Mononuclear cell (primary cell): ENCODE data around the gene ZNF232. TPM values are rescaled to one million over a fixed set of nuclear protein-coding genes. Genes with fewer than 3 reads are reported as not detected.
"Not testable (repeated sequence)": the region's sequence is repeated elsewhere in the genome, so short reads cannot be mapped to it uniquely, and the experiment has no call there.

Experiments
- H3K27me3 ChIP-seq: 2 replicates; pipeline ENCODE4 v1.6.0; 2011; ENCODE audit warnings: low read length, control low read depth; ENCODE audit not compliant: insufficient read depth
- H3K4me1 ChIP-seq: 2 replicates; pipeline ENCODE4 v1.5.1; 2011; ENCODE audit warnings: mild to moderate bottlenecking, low read length, control low read depth; ENCODE audit not compliant: insufficient read depth
- H3K4me3 ChIP-seq: 2 replicates; pipeline ENCODE4 v1.5.1; 2011; ENCODE audit warnings: mild to moderate bottlenecking, low read length, moderate library complexity
- H3K9me3 ChIP-seq: 2 replicates; pipeline ENCODE4 v1.5.1; 2011; ENCODE audit warnings: low read depth, mild to moderate bottlenecking, control low read depth, low read length
- total RNA-seq: library from RNA; depleted of rRNA; stranded (reverse); fragments of >200 nt; gene quantifications from one replicate; pipeline ENCODE4 v1.2.3, GENCODE V29; 2012

Gene ZNF232
- total RNA-seq, 1 donor, result 2.3 TPM

DNA sequence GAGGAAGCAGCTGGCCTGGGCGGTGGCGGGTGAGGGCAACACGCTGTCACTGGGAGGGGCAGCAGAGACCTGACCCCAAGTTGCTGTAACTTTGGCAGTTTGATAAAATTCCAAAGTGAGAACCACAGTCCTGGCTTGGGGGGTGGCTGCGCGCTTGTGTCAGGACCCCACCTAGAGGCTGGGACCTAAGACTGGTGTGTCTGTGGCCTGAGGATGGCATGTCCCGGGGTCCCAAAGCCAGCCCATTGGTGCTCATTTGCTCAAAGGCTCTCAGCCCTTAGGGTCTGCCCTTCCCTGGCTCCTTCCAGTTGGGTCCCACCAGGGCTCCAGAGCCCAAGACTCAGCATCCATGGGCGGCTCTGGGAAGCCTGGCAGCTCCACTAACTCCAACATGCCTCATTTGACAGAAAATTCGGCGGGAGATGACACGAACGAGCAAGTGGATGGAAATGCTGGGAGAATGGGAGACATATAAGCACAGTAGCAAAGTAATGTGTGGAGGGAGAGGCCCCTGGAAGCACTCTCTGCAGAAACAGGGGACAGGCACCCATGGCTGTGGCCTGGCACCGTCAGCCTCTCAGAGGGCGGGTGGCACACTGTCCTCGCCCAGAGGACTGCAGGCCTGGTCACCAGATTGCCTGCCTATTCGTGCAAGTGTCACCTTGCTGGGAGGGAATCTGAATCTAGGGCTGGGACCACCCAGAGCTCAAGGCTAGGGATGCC, 21.0 kb upstream of the ZNF232 start:
- not testable (repeated sequence) for H3K4me1 ChIP-seq, H3K27me3 ChIP-seq, H3K4me3 ChIP-seq, H3K9me3 ChIP-seq

DNA sequence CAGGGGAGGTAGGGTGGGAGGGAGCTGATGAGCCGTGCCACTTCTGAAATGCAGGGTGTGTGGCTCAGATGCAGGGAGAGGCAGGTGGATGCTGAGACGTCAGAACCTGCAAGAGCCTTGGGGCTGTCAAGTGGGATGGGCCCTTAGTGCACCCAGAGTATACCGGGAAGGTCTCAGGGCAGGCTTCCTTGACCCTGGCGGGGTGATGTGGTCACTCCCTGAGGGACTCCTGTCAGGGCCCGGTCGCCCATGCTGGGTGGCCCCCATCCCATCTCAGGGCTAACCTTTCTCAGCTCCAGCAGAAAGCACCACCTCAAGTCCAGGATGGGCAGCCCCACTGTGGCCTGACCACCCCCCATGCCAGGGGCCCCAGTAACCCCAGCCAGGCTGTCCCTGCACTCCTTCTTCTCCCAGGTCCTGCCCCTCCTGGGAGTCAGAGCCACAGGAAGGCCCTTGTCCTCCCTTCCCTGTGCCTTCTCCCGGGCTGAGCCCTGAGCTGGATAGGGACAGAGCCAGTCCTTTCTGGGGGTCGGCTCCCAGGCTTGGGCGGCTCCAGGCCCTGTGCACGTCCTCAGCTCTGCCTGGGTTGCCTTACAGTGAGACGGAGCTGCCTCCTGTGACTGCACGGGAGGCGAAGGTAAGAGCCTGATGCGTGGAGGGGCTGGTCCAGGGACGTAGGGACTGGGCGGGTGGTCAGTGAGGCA, 20.3 kb upstream of the ZNF232 start:
- not testable (repeated sequence) for H3K27me3 ChIP-seq, H3K9me3 ChIP-seq, H3K4me1 ChIP-seq, H3K4me3 ChIP-seq

DNA sequence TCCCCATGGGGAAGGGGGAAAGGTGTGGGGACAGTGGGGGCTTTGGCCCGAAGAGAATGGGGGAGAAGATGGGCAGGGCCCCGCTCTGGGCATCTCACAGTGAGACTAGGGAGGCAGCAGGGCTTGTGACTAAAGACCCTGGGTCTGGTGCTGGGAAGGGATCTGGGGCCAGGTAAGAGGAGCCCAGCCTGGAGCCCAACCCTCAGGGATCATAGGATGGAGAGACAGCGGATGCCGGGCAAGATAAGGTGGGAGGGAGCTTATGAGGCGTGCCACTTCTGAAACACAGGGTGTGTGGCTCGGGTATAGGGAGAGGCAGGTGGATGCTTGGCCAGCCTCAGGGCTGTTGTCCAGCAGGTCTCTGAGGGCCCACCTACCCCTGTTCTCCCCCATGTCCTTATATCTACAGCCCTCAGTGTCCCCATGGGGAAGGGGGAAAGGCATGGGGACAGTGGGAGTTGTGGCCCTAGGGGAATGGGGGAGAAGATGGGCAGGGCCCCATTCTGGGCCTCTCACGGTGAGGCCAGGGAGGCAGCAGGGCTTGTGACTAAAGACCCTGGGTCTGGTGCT, 19.6 kb upstream of the ZNF232 start:
- Histone ChIP-seq H3K27me3 (no peaks in the 10 kb centered on the region), H3K9me3 (no peaks in the 10 kb centered on the region), H3K4me3 (no peak overlapping the region), H3K4me1 (no peaks in the 10 kb centered on the region)

DNA sequence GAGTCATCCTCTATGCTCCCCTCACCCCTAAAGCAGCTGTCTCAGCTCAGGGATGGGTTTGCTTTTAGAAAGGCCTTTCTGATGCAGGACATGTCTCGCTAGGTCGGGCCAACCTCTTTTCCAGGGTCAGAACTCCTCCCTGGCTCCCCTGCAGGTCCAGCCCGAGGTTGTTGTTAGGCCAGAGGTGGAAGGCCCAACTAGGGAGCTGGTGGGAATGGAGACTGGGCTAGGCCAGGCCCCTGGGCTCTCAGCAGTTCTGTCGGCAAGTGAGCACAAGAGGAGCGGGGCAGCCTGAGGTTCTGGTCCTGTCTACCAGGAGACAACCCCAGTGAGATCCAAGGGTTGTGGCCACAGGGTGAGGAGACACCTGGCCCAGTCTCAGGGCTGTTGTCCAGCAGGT, 19.0 kb upstream of the ZNF232 start:
- H3K27me3 ChIP-seq, H3K4me3 ChIP-seq, H3K4me1 ChIP-seq, H3K9me3 ChIP-seq: not testable (repeated sequence)

DNA sequence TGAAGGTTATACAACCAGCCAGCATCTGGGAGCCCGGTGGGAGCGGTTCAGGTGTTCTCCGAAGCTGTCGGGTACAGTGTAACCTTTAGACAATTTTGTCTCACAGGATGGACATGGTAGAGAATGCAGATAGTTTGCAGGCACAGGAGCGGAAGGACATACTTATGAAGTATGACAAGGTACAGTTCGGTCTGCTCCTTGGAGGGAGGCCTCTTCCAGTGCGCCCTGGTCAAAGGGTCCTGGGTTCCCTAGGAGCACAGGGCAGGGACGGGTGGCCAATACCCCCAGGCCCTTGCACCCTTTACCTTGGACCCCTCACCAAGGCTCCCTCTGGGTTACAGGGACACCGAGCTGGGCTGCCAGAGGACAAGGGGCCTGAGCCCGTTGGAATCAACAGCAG, 18.6 kb upstream of the ZNF232 start:
- not testable (repeated sequence) for H3K9me3 ChIP-seq, H3K4me1 ChIP-seq, H3K4me3 ChIP-seq, H3K27me3 ChIP-seq

DNA sequence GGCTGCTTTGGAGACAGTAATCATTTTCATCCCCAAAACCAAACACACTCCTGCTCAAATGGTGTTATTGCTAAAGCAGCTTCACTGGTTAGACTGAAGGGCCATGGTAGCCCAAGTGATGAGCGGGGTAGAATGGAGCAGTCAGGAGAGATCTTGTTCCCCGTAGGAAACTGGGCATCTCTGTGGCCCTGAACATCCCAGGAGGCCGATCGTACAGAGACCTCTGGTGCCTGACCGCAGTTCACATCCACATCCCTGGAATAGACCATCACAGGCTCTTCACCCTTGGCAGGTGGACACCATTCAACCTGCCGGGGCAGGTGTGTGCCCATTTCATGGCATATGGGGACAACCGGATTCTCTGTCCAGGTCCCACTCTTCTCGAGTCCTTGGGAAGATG, 18.1 kb upstream of the ZNF232 start:
- not testable (repeated sequence) for H3K4me1 ChIP-seq, H3K9me3 ChIP-seq, H3K4me3 ChIP-seq, H3K27me3 ChIP-seq

DNA sequence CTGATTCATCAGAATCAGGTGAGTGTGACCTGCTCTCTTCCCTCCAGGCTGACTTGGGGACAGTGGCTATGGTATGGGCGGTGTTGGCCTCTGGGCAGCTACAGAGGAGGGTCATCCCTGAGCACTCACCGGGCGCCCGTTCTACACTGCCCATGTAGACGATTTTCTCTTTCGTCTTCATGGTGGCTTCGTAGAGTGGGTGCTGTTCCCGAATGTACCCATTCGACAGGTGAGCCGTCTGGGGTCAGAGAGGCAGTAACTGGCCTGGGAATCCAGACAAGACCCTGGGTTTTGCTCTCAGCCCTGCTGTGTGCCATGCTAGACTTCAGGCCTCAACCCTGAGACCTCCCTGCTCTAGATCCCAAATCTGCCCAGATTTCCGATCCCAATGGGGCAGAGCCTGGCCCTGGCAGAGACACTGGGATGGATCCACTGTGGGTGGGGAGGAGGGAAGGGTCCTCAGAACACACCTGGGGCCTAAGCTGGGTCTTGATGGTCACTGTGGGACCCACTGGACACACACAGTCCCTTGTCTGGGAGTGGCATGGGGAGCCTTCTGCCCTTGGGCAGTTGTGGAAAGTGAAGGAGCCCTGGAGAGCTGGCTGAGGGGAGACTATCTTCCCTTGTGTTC, 17.3 kb upstream of the ZNF232 start:
- H3K9me3 ChIP-seq, result no peaks in the 10 kb centered on the region
- no peak overlapping the region for H3K4me3 ChIP-seq
- peaks cover 4% of the 10 kb centered on the region for H3K27me3 ChIP-seq
- H3K4me1 ChIP-seq, result no peaks in the 10 kb centered on the region

DNA sequence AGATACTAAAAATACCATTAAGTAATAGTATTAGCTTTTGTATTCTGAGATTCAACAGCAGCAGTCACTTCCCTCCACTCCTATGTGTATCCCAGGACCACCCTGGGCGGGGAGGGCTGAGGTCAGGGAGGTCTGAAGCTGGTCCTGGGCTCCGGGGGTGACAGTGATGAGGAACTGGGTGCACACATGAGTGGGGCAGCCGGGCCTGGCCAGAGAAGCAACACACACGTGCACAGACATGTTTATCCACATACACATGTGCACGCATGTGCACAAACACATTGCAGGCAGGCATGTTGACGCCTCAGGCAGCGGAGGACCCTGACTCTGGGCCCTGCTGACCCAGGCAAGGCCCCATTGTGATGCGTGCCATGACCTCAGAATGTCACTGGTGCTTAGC, 16.7 kb upstream of the ZNF232 start:
- H3K27me3 ChIP-seq, H3K4me3 ChIP-seq, H3K9me3 ChIP-seq, H3K4me1 ChIP-seq: not testable (repeated sequence)

DNA sequence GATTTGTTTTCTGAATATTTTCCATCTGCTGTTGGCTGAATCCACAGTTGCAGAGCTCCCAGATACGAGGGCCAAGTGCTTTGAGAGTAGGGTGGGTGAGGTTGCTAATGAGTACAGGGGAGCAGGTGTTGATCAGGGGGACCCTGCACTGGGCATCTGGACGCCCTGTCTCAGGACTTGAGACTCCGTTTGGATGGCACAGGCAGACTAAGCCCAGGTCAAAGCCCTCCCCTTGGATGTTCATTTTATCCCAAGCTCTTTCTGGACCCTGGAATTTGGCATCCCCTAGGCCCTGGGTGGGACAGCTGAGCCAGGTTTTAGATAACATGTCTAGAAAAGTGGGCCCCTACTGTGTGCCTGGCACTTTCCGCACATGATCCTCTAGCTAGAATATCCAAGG, 16.2 kb upstream of the ZNF232 start:
- no peaks in the 10 kb centered on the region for H3K9me3 ChIP-seq
- peaks cover 7% of the 10 kb centered on the region for H3K27me3 ChIP-seq
- no peak overlapping the region for H3K4me3 ChIP-seq
- no peaks in the 10 kb centered on the region for H3K4me1 ChIP-seq

DNA sequence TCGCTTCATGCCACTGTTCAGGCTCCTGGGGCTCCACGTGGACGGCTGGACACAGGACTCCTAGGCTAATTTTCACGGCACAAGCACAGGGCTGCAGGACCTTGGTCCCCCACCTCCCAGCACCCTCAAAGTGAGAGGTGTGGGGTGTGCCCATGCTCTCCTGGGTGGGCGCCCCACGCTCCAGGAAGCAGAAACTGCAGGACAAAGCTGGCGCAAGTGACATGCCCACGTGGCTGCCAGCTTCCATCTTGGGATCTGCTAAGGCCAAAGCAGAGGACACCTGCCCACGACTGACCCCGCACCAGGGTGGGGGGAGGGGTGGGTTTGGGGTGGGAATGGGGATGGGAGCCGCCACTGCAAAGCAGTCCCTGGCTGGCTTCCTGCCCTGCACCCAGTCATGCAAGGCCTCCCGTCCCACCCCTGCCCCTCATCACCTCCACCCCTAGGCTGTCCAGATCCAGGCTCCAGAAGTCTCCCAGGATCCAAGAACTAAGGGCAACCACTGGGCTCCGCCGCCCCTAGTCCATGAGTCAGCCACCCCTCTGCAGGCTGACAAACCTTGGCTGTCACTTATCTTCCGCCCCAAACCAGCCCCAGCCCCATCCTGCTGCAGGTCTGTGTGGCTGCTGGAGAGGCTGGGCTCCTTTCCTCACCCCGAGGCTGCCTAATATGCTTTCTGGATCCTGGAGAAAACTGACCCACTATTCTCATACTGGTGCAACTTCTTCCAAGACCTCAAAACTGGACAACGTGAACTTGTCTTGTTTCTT, 15.2 kb upstream of the ZNF232 start:
- H3K27me3 ChIP-seq, result peaks cover 15% of the 10 kb centered on the region
- H3K4me3 ChIP-seq, result no peak overlapping the region
- H3K9me3 ChIP-seq, result no peaks in the 10 kb centered on the region
- H3K4me1 ChIP-seq, result peaks cover 5% of the 10 kb centered on the region

DNA sequence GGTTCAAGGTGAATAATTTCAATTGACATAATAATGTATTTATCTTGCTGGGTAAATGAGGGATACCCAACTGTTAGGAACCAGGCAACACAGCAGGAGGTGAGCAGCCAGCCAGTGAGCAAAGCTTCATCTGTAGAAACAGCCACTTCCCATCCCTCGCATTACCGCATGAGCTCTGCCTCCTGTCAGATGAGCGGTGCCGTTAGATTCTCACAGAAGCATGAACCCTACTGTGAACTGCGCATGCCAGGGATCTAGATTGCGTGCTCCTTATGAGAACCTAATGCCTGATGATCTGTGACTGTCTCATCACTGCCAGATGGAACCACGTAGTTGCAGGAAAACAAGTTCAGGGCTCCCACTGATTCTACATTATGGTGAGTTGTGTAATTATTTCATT, 13.2 kb upstream of the ZNF232 start:
- not testable (repeated sequence) for H3K4me1 ChIP-seq, H3K9me3 ChIP-seq
- peaks cover 15% of the 10 kb centered on the region for H3K27me3 ChIP-seq

DNA sequence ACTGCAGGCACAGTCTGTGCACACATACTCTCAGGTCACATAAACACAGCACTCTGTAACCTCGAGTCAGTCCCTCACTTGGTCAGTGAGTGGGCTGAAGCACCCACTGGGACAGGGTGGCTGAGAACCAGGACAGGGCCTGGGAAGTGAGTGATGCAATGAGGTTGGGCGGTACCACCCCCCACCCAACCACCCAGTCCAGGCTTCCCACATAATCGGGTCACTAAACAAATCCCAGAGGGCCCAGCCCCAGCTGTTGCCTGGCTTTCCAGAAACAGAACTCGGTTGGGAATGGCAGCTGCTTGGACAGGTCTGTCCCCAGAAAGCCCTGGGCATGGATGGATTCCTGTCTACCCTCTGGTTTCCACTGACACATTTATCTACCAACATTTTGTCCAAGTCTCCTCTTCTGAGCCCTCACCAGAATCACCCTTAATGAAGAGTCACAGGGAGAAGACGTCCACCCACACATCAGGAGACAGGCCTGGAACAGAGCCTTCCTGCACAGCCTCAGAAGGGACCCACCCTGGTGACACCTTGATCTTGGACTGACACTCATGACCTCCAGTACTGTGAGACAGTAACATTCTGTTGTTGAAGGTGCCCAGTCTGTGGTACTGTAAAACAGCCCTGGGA, 12.6 kb upstream of the ZNF232 start:
- not testable (repeated sequence) for H3K4me3 ChIP-seq, H3K9me3 ChIP-seq, H3K4me1 ChIP-seq
- peaks cover 15% of the 10 kb centered on the region for H3K27me3 ChIP-seq

More for the DNA sequence above, 13.2 kb upstream of the ZNF232 start:
- not testable (repeated sequence) for H3K4me3 ChIP-seq

DNA sequence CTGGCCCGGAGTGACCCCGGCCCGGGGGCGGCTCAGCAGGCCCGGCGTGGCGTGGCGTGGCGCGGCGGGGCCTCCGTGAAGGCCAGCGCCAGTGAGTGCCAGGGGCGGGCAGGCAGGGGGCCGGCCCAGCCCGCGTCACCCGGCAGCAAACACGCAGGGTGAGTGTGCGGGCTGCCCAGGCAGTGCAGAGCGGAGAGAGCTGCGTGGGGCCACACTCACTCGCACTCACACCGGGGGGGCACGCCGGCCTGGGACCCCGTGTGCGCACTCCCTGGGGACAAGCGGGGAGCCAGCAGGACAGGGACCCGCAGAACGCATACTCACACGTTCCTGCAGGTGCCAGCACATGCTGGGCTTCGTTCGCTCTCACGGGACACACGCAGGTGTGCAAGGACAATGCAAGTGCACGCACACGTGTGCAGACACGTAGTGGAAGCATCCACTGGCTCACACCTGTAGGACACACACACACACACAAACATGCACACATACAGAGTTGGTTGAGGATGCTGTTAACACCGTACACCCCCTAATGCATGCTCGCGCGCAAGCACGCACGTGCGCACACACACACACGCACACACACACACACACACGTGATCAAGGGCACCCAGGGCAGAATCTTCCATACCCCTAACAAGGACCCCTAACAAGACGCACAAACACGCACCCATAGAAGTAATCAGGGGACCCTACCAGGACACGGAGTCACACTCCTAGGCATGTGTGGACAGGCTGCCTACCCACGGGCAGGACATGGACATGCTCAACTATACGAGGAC, 11.9 kb upstream of the ZNF232 start:
- peaks cover 5% of the 10 kb centered on the region for H3K4me1 ChIP-seq
- H3K9me3 ChIP-seq, result no peaks in the 10 kb centered on the region
- no peak overlapping the region for H3K4me3 ChIP-seq
- H3K27me3 ChIP-seq, result peaks cover 15% of the 10 kb centered on the region
